Left hindlimb (tissue), 1 donor: ENCODE data around the gene RELT.

ENCODE experiments used
- DNase-seq: peaks from one replicate; pipeline ENCODE4 v3.0.0-alpha.2; 2018

The RELT gene

GRCh38 chr11:73439002-73439843, 63.0 kb downstream of the RELT start:
- DNase-seq = no peak

GRCh38 chr11:73445980-73446379, 69.8 kb downstream of the RELT start:
- no peak for DNase-seq

GRCh38 chr11:73446766-73447165, 70.6 kb downstream of the RELT start:
- DNase-seq = no peak
